AG09319 (cell line): ENCODE results near the gene CD9.
A peak's percentile ranks its signal among the peaks of the same experiment; 100 is the strongest.

Experiments used
- DNase-seq: peaks from one replicate; pipeline ENCODE4 v3.0.0-alpha.2; 2010; ENCODE audit warnings: low read depth; ENCODE audit errors: extremely low read depth
- CTCF ChIP-seq: IDR thresholded peaks from 2 replicates; pipeline ENCODE4 v1.5.1; 2011; ENCODE audit warnings: low read depth, mild to moderate bottlenecking, inconsistent platforms, low read length, moderate library complexity

The CD9 gene

GRCh38 chr12:6276956-6277620 is 76.9 kb downstream of the CD9 start:
- TF ChIP-seq CTCF: peak; percentile 16
- no peak for DNase-seq

- TF ChIP-seq CTCF: no peak
- DNase-seq: no peak
Measured at GRCh38 chr12:6277982-6278438, 77.8 kb downstream of the CD9 start.

- peak; percentile 29 for TF ChIP-seq CTCF
- peak; percentile 65 for DNase-seq
Measured at GRCh38 chr12:6278439-6279255, 78.4 kb downstream of the CD9 start.

GRCh38 chr12:6279256-6279628 is 79.0 kb downstream of the CD9 start:
- no peak for TF ChIP-seq CTCF
- DNase-seq: no peak

- no peak for DNase-seq
- no peak for TF ChIP-seq CTCF
Measured at GRCh38 chr12:6279631-6280030, 79.4 kb downstream of the CD9 start.

- peak; percentile 80 for DNase-seq
- TF ChIP-seq CTCF: no peak
Measured at GRCh38 chr12:6280053-6280469, 79.9 kb downstream of the CD9 start.

GRCh38 chr12:6280672-6281071 is 80.5 kb downstream of the CD9 start:
- DNase-seq: no peak
- no peak for TF ChIP-seq CTCF
